Measurements from ENCODE around the gene NFYC.

- TF ChIP-seq CTCF (IDR thresholded peaks at IDR 0.05) = no peak
- no peak for TF ChIP-seq POLR2A (IDR thresholded peaks at IDR 0.05)
These were observed 111.2 kb downstream of the NFYC start for GRCh38 chr1:40802742-40803113.
